GM21717 (cell line): ENCODE measurements around the gene HHIP.
A peak's percentile ranks its signal among the peaks of the same experiment; 100 is the strongest.

ENCODE experiments used
- ATAC-seq: cut with Tn5 transposase; IDR thresholded peaks from one replicate; pipeline ENCODE4 v1.9.1; 2021; ENCODE audit warnings: mild to moderate bottlenecking, moderate library complexity; ENCODE audit not compliant: unreplicated experiment

Gene HHIP

GRCh38 chr4:144645631-144646522, at the start of gene HHIP:
HHIP (plus strand) TSS chr4:144646156; CDS start chr4:144646676, 520 bp downstream.
- ATAC-seq = no peak

GRCh38 chr4:144597171-144597570, 48.8 kb upstream of the HHIP start:
- no peak for ATAC-seq

- ATAC-seq = no peak
Observed at GRCh38 chr4:144599621-144600020, 46.3 kb upstream of the HHIP start.

- ATAC-seq = no peak
Observed at GRCh38 chr4:144611850-144612249, 34.1 kb upstream of the HHIP start.

GRCh38 chr4:144614850-144615585, 30.9 kb upstream of the HHIP start:
- ATAC-seq = no peak

- no peak for ATAC-seq
Observed at GRCh38 chr4:144621681-144622080, 24.3 kb upstream of the HHIP start.

GRCh38 chr4:144627663-144628076, 18.3 kb upstream of the HHIP start:
- ATAC-seq = no peak

GRCh38 chr4:144633215-144633614, 12.7 kb upstream of the HHIP start:
- ATAC-seq = no peak

GRCh38 chr4:144634978-144635747, 10.8 kb upstream of the HHIP start:
- ATAC-seq = peak; percentile 100

- ATAC-seq = no peak
Observed at GRCh38 chr4:144644368-144645101, 1.4 kb upstream of the HHIP start.

GRCh38 chr4:144645102-144645630, 790 bp upstream of the HHIP start:
- ATAC-seq = no peak

GRCh38 chr4:144646523-144647094, 653 bp downstream of the HHIP start:
- no peak for ATAC-seq

GRCh38 chr4:144647095-144647561, 1.2 kb downstream of the HHIP start:
- ATAC-seq = no peak

GRCh38 chr4:144647590-144647989, 1.6 kb downstream of the HHIP start:
- ATAC-seq = no peak

GRCh38 chr4:144648042-144648441, 2.1 kb downstream of the HHIP start:
- no peak for ATAC-seq

GRCh38 chr4:144649646-144650045, 3.7 kb downstream of the HHIP start:
- no peak for ATAC-seq

- ATAC-seq = no peak
Observed at GRCh38 chr4:144650311-144651005, 4.5 kb downstream of the HHIP start.

- no peak for ATAC-seq
Observed at GRCh38 chr4:144653781-144654545, 8.0 kb downstream of the HHIP start.
